Thymus (tissue), 11 donors: ENCODE results near the gene DPEP2NB. TPM values are rescaled to one million over a fixed set of nuclear protein-coding genes. Genes with fewer than 3 reads are reported as not detected.

Experiments used
- DNase-seq, 9 donors: peaks; one replicate each; pipeline ENCODE4 v3.0.0-alpha.2; 2013; ENCODE audit warnings: low spot score in 9 of 9, low read depth in 6 of 9, missing footprints in 1 of 9
- H3K27ac ChIP-seq, 2 donors: one replicate each; pipeline ENCODE4 v1.5.1; 2013; ENCODE audit warnings: control low read depth in 1 of 2, low read depth in 1 of 2, low read length in 1 of 2, mild to moderate bottlenecking in 1 of 2, moderate library complexity in 1 of 2
- H3K27me3 ChIP-seq, 2 donors: one replicate each; pipeline ENCODE4 v1.5.1; 2013; ENCODE audit warnings: low read length in 1 of 2; ENCODE audit not compliant: control insufficient read depth in 2 of 2, insufficient read depth in 1 of 2
- H3K36me3 ChIP-seq, 2 donors: one replicate each; pipeline ENCODE4 v1.5.1; 2013; ENCODE audit warnings: low read length in 1 of 2, mild to moderate bottlenecking in 1 of 2, moderate library complexity in 1 of 2; ENCODE audit not compliant: control insufficient read depth in 2 of 2, insufficient read depth in 2 of 2
- H3K4me1 ChIP-seq, 2 donors: one replicate each; pipeline ENCODE4 v1.5.1; 2013; ENCODE audit warnings: low read length in 2 of 2; ENCODE audit not compliant: control insufficient read depth in 2 of 2, insufficient read depth in 2 of 2
- H3K4me3 ChIP-seq, 2 donors: one replicate each; pipeline ENCODE4 v1.5.1; 2013; ENCODE audit warnings: low read length in 2 of 2, control low read depth in 1 of 2, mild to moderate bottlenecking in 1 of 2
- H3K9me3 ChIP-seq, 2 donors: one replicate each; pipeline ENCODE4 v1.5.1; 2013; ENCODE audit warnings: low read length in 1 of 2, mild to moderate bottlenecking in 1 of 2; ENCODE audit not compliant: control insufficient read depth in 2 of 2, insufficient read depth in 1 of 2
- WGBS: extraction: QIAGEN DNeasy Blood & Tissue Kit; methylation state at CpG from one replicate; pipeline ENCODE4 v1.1.7; 2013; 5-methylcytosine and 5-hydroxymethylcytosine counted together
- polyA plus RNA-seq: library from polyadenylated mRNA; stranded (reverse); fragments of 200-250 nt; gene quantifications from one replicate; pipeline ENCODE4 v1.2.3, GENCODE V29; 2013
- total RNA-seq: library from RNA; stranded (reverse); fragments of 120-200 nt; gene quantifications from one replicate; pipeline ENCODE4 v1.2.4, GENCODE V29; 2013
- donor health status: healthy.

DPEP2NB gene
- total and polyA plus RNA-seq, 2 donors = 0.18 TPM; not detected in 1

GRCh38 chr16:67993207-67994039 is 22.3 kb downstream of the DPEP2NB start:
- 7% methylated on average over 39 of the region's 39 CpGs for WGBS
- peaks cover 13 to 25% of the 10 kb centered on the region in 2 donors for H3K4me1 ChIP-seq
- peaks cover 0 to 11% of the 10 kb centered on the region in 2 donors for H3K9me3 ChIP-seq
- DNase-seq = peak in 7 of 9 donors; percentile 60 to 87 (median 79)
- H3K4me3 ChIP-seq = peak overlapping the region; percentile 28 to 46
- H3K27me3 ChIP-seq = no peaks in the 10 kb centered on the region
- no peaks in the 10 kb centered on the region for H3K36me3 ChIP-seq
- peak overlapping the region in 1 of 2 donors; percentile 71 for H3K27ac ChIP-seq

- H3K4me3 ChIP-seq = peak overlapping the region in 1 of 2 donors; percentile 46
- no peaks in the 10 kb centered on the region for H3K36me3 ChIP-seq
- peaks cover 13 to 22% of the 10 kb centered on the region in 2 donors for H3K4me1 ChIP-seq
- H3K27me3 ChIP-seq = no peaks in the 10 kb centered on the region
- WGBS = 90% methylated on average over 20 of the region's 20 CpGs
- DNase-seq = no peak
- peaks cover 0 to 5% of the 10 kb centered on the region in 2 donors for H3K9me3 ChIP-seq
- no peak overlapping the region for H3K27ac ChIP-seq
Measured at GRCh38 chr16:67992661-67993206, 23.0 kb downstream of the DPEP2NB start.

GRCh38 chr16:67990018-67990386 is 25.7 kb downstream of the DPEP2NB start:
- no peak overlapping the region for H3K27ac ChIP-seq
- H3K4me1 ChIP-seq = peaks cover 13 to 20% of the 10 kb centered on the region in 2 donors
- no peak overlapping the region for H3K4me3 ChIP-seq
- WGBS = 99% methylated on average over 6 of the region's 6 CpGs
- no peak for DNase-seq
- H3K36me3 ChIP-seq = no peaks in the 10 kb centered on the region
- no peaks in the 10 kb centered on the region for H3K27me3 ChIP-seq
- no peaks in the 10 kb centered on the region for H3K9me3 ChIP-seq

- DNase-seq = no peak
- H3K27me3 ChIP-seq = no peaks in the 10 kb centered on the region
- WGBS = 96% methylated on average over 8 of the region's 8 CpGs
- H3K9me3 ChIP-seq = no peaks in the 10 kb centered on the region
- H3K36me3 ChIP-seq = no peaks in the 10 kb centered on the region
- H3K27ac ChIP-seq = no peak overlapping the region
- peaks cover 13 to 25% of the 10 kb centered on the region in 2 donors for H3K4me1 ChIP-seq
- H3K4me3 ChIP-seq = no peak overlapping the region
Measured at GRCh38 chr16:67989322-67990017, 26.2 kb downstream of the DPEP2NB start.

GRCh38 chr16:67988675-67989074 is 27.0 kb downstream of the DPEP2NB start:
- H3K36me3 ChIP-seq = no peaks in the 10 kb centered on the region
- no peaks in the 10 kb centered on the region for H3K27me3 ChIP-seq
- WGBS = 88% methylated on average over 3 of the region's 3 CpGs
- H3K27ac ChIP-seq = no peak overlapping the region
- no peaks in the 10 kb centered on the region for H3K9me3 ChIP-seq
- no peak for DNase-seq
- H3K4me1 ChIP-seq = peaks cover 15 to 25% of the 10 kb centered on the region in 2 donors
- H3K4me3 ChIP-seq = no peak overlapping the region

- H3K27me3 ChIP-seq = no peaks in the 10 kb centered on the region
- no peak overlapping the region for H3K27ac ChIP-seq
- H3K9me3 ChIP-seq = peaks cover 0 to 4% of the 10 kb centered on the region in 2 donors
- WGBS = 93% methylated on average over 11 of the region's 11 CpGs
- no peaks in the 10 kb centered on the region for H3K36me3 ChIP-seq
- H3K4me3 ChIP-seq = no peak overlapping the region
- H3K4me1 ChIP-seq = peaks cover 7 to 20% of the 10 kb centered on the region in 2 donors
- no peak for DNase-seq
Measured at GRCh38 chr16:67987460-67988160, 28.1 kb downstream of the DPEP2NB start.

- Histone ChIP-seq H3K27me3 (no peaks in the 10 kb centered on the region), H3K9me3 (peaks cover 0 to 4% of the 10 kb centered on the region in 2 donors), H3K27ac (no peak overlapping the region), H3K4me3 (no peak overlapping the region), H3K36me3 (no peaks in the 10 kb centered on the region), H3K4me1 (peaks cover 7 to 19% of the 10 kb centered on the region in 2 donors)
- no peak for DNase-seq
- WGBS = 95% methylated on average over 5 of the region's 5 CpGs
Measured at GRCh38 chr16:67986949-67987348, 28.8 kb downstream of the DPEP2NB start.

GRCh38 chr16:67982011-67982696 is 33.6 kb downstream of the DPEP2NB start:
- H3K9me3 ChIP-seq = peaks cover 0 to 4% of the 10 kb centered on the region in 2 donors
- H3K4me1 ChIP-seq = peaks cover 7 to 19% of the 10 kb centered on the region in 2 donors
- 98% methylated on average over 49 of the region's 49 CpGs for WGBS
- H3K27me3 ChIP-seq = peaks cover 0 to 11% of the 10 kb centered on the region in 2 donors
- DNase-seq = no peak
- H3K4me3 ChIP-seq = no peak overlapping the region
- no peak overlapping the region for H3K27ac ChIP-seq
- H3K36me3 ChIP-seq = no peaks in the 10 kb centered on the region
